ENCODE measurements around the gene SPOCK1.

SPOCK1 gene

DNA sequence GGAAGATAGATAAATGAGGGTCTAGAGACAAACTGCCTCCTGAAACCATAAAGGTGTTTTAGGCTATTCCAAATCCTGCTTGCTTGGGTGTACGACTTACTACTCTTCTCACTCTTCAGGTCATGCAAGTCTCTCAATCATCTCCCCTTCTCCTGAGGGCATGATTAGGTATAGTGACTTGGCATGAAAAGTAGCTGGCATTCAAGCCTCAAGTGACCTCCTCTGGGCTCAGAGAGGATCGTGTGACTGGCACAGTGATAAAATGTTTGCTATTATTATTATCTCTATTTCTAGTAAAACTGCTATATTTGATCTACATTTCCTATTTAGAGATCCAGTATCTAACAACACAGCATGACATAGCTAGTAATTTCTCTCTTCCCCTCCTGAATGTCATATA is 494.8 kb downstream of the SPOCK1 start:
- H3K9me3 Mint-ChIP-seq = peaks cover 3% of the 10 kb centered on the region
- peaks cover 16% of the 10 kb centered on the region for H3K27me3 Mint-ChIP-seq (ENCODE audit: low read depth, poor library complexity)
- no peaks in the 10 kb centered on the region for H3K36me3 Mint-ChIP-seq (ENCODE audit: low read depth)
- no peak overlapping the region for H3K27ac Mint-ChIP-seq
- H3K4me1 Mint-ChIP-seq = no peaks in the 10 kb centered on the region
- TF ChIP-seq, protein P1, sequence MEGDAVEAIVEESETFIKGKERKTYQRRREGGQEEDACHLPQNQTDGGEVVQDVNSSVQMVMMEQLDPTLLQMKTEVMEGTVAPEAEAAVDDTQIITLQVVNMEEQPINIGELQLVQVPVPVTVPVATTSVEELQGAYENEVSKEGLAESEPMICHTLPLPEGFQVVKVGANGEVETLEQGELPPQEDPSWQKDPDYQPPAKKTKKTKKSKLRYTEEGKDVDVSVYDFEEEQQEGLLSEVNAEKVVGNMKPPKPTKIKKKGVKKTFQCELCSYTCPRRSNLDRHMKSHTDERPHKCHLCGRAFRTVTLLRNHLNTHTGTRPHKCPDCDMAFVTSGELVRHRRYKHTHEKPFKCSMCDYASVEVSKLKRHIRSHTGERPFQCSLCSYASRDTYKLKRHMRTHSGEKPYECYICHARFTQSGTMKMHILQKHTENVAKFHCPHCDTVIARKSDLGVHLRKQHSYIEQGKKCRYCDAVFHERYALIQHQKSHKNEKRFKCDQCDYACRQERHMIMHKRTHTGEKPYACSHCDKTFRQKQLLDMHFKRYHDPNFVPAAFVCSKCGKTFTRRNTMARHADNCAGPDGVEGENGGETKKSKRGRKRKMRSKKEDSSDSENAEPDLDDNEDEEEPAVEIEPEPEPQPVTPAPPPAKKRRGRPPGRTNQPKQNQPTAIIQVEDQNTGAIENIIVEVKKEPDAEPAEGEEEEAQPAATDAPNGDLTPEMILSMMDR (IDR thresholded peaks at IDR 0.05) = no peak
- no peak overlapping the region for H3K4me3 Mint-ChIP-seq
- DNase-seq = no peak

DNA sequence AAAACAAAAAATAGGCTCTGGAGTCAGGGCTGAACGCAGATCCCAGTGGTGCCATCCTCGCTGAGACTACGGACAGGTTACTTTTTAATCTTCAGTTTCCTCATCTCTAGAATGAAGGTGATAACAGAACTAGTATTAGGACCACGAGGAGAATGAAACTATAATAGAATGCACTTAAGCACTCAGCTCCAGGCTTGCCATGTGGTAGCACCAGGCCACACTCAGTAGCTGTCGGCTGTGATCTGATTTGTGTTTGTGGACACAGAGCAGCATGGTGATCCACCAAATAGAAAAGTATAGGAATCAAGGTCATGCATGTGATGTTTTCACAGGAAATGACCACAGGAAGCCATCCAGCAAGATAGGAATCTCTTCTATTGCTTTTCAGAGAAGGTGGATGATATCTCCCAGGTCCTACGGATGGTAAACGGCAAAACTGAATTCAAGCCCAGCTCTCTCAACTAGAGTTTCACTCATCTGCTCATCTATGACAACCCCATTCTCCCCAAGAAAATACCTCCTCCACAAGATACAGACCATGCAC is 498.0 kb downstream of the SPOCK1 start:
- Mint-ChIP-seq H3K27ac (no peak overlapping the region), H3K9me3 (peaks cover 7% of the 10 kb centered on the region), H3K36me3 (ENCODE audit: low read depth) (no peaks in the 10 kb centered on the region), H3K4me3 (no peak overlapping the region), H3K4me1 (no peaks in the 10 kb centered on the region), H3K27me3 (ENCODE audit: low read depth, poor library complexity) (peaks cover 4% of the 10 kb centered on the region)
- TF ChIP-seq, protein P1 (IDR thresholded peaks at IDR 0.05) = no peak
- DNase-seq = no peak

DNA sequence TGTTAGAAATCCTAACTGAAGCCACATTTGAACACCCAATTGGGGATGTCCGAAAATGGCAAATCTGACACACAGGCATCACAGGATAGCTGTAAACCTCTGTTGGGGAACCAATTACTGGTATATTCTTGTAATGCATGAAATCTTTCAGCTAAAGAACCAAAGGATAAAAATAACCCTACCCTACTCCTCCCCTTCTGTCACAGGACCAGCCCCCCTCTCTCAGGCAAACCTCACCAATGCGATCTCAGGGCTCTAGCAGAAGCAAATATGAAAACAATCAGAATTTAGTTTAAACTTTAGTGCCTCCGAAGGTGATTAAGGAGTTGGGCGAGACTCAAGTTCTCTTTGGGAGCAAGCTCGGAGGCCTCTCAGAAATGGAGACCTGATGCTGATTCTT is 499.3 kb downstream of the SPOCK1 start:
- H3K4me3 Mint-ChIP-seq = no peak overlapping the region
- H3K36me3 Mint-ChIP-seq (ENCODE audit: low read depth) = no peaks in the 10 kb centered on the region
- H3K27ac Mint-ChIP-seq = no peak overlapping the region
- TF ChIP-seq, protein P1 (IDR thresholded peaks at IDR 0.05) = no peak
- peaks cover 7% of the 10 kb centered on the region for H3K9me3 Mint-ChIP-seq
- DNase-seq = no peak
- peaks cover 7% of the 10 kb centered on the region for H3K27me3 Mint-ChIP-seq (ENCODE audit: low read depth, poor library complexity)
- H3K4me1 Mint-ChIP-seq = no peaks in the 10 kb centered on the region

DNA sequence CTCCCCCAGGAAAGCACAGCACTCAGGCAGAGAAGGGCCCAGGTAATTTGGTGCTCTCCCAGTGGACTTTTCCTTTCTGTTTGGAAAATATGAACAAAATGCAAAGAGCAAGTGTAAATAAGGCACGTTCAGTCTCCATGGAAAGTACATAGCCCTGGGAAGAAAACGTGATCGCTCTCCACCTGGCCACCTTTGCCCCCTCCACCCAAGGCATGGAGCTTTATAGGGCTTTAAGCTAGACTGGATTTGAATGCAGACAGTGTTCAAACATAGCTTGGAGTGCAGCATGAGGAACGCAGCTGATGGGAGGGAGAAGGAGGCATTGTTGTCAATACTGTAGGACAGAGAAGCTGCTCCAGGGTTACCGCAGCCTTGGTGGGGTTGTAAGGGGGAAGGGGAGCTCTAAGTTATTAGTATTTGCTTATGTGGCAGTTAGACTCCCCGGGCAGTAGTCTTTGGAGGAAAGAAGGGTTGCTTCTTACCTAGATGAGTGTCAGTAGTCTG is 500.2 kb downstream of the SPOCK1 start:
- no peak overlapping the region for H3K4me3 Mint-ChIP-seq
- TF ChIP-seq, protein P1 (IDR thresholded peaks at IDR 0.05) = no peak
- H3K4me1 Mint-ChIP-seq = no peaks in the 10 kb centered on the region
- peaks cover 4% of the 10 kb centered on the region for H3K9me3 Mint-ChIP-seq
- no peak overlapping the region for H3K27ac Mint-ChIP-seq
- H3K27me3 Mint-ChIP-seq (ENCODE audit: low read depth, poor library complexity) = peaks cover 7% of the 10 kb centered on the region
- H3K36me3 Mint-ChIP-seq (ENCODE audit: low read depth) = no peaks in the 10 kb centered on the region
- DNase-seq = no peak

DNA sequence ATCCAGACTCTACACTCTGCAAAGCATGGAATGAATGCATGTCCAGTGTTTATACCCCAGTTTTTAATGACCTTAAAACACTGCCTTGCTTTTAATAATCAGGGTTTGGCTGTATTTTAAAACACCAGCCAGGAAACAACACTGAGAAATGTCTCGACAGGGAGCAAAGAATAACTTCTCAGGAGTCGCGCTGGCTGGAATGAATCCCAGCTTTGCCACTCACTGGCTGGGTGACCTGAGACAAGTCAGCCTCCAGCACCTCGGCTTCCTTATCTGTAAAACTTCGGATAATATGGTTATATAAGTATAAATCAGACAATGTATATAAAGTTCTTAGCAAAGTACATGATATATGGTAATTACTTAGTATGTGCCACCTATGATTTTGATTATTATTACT is 505.0 kb downstream of the SPOCK1 start:
- no peaks in the 10 kb centered on the region for H3K4me1 Mint-ChIP-seq
- DNase-seq = no peak
- no peak overlapping the region for H3K4me3 Mint-ChIP-seq
- H3K27me3 Mint-ChIP-seq (ENCODE audit: low read depth, poor library complexity) = peaks cover 3% of the 10 kb centered on the region
- no peak overlapping the region for H3K27ac Mint-ChIP-seq
- TF ChIP-seq, protein P1 (IDR thresholded peaks at IDR 0.05) = no peak
- H3K9me3 Mint-ChIP-seq = peaks cover 4% of the 10 kb centered on the region
- H3K36me3 Mint-ChIP-seq (ENCODE audit: low read depth) = no peaks in the 10 kb centered on the region

DNA sequence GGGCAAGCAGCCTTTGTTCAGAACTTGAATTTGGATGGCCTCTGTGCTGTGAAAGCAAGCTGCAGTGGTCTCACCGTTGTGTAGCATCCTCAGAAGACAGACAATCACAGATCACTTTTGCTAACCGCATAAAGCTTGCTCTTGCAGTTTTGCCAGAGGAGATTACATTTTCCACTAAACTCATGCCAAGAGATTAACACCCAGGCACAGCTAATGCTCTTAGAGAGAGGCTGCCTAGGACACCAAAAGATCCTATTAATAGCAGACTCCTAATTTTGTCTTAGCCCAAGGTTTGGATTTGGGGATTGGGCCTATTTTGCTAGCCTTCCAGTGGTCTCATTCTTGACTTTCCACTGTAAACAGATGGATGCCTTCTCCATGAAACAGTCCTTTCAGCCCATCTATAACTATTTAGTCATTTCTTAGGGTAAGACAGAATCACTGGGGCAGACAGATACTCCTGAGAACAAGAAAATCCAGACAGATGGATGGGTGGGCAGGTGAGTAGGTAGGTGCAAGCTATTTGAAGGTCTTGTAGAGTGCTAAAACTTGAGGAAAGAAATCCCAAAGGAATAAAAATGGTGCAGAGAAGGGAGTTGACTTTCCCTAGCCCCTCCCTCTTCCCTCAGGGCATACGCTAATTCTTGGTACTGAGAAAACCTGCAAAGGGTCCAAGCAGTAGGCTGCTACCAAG is 506.2 kb downstream of the SPOCK1 start:
- Mint-ChIP-seq H3K4me3 (no peak overlapping the region), H3K27ac (no peak overlapping the region), H3K4me1 (no peaks in the 10 kb centered on the region), H3K9me3 (peaks cover 4% of the 10 kb centered on the region), H3K36me3 (ENCODE audit: low read depth) (no peaks in the 10 kb centered on the region), H3K27me3 (ENCODE audit: low read depth, poor library complexity) (peaks cover 3% of the 10 kb centered on the region)
- TF ChIP-seq, protein P1 (IDR thresholded peaks at IDR 0.05) = no peak
- no peak for DNase-seq

Data from nephron progenitor cell (in vitro differentiated cells).